ENCODE results near the gene TUBA4A.
"Not testable (repeated sequence)": the region's sequence is repeated elsewhere in the genome, so short reads cannot be mapped to it uniquely, and the experiment has no call there.

Gene TUBA4A

GRCh38 chr2:219266232-219266631 is 12.5 kb upstream of the TUBA4A start:
- TF ChIP-seq CTCF (IDR thresholded peaks at IDR 0.05; ENCODE audit: extremely low read depth, missing control alignments), result no peak
- DNase-seq (ENCODE audit: low spot score), result no peak

- no peak for TF ChIP-seq CTCF (IDR thresholded peaks at IDR 0.05; ENCODE audit: extremely low read depth, missing control alignments)
- DNase-seq (ENCODE audit: low spot score), result no peak
These were observed 7.5 kb upstream of the TUBA4A start for GRCh38 chr2:219261024-219261855.

GRCh38 chr2:219258942-219259341 is 5.2 kb upstream of the TUBA4A start:
- not testable (repeated sequence) for DNase-seq (ENCODE audit: low spot score)

GRCh38 chr2:219254590-219255201 is 978 bp upstream of the TUBA4A start:
- no peak for TF ChIP-seq CTCF (IDR thresholded peaks at IDR 0.05; ENCODE audit: extremely low read depth, missing control alignments)
- peak; percentile 55 for DNase-seq (ENCODE audit: low spot score)

GRCh38 chr2:219252900-219253752 is 592 bp downstream of the TUBA4A start, which contains the start of gene TUBA4B:
Gene TUBA4B (plus strand): TSS chr2:219253243. CDS start chr2:219253408, 165 bp downstream.
- no peak for TF ChIP-seq CTCF (IDR thresholded peaks at IDR 0.05; ENCODE audit: extremely low read depth, missing control alignments)
- DNase-seq (ENCODE audit: low spot score), result peak; percentile 59

GRCh38 chr2:219252570-219252899 is 1.2 kb downstream of the TUBA4A start:
- DNase-seq (ENCODE audit: low spot score), result no peak
- TF ChIP-seq CTCF (IDR thresholded peaks at IDR 0.05; ENCODE audit: extremely low read depth, missing control alignments), result no peak

- no peak for DNase-seq (ENCODE audit: low spot score)
- no peak for TF ChIP-seq CTCF (IDR thresholded peaks at IDR 0.05; ENCODE audit: extremely low read depth, missing control alignments)
These were observed 1.6 kb downstream of the TUBA4A start for GRCh38 chr2:219252084-219252483.
